ENCODE measurements around the gene TENT5C.

GRCh38 chr1:117610036-117610435 is 4.2 kb downstream of the TENT5C start:
- no peak for TF ChIP-seq CTCF (conservative IDR thresholded peaks at IDR 0.05)
- no peak for TF ChIP-seq ZFX (IDR thresholded peaks at IDR 0.05)

Data from C4-2B (cell line).